Limb (tissue), 2 donors: Measurements from ENCODE around the gene TEX50.
"Not testable (repeated sequence)": the region's sequence is repeated elsewhere in the genome, so short reads cannot be mapped to it uniquely, and the experiment has no call there.

Source experiments
- DNase-seq, 2 donors: peaks; one replicate each; pipeline ENCODE4 v3.0.0-alpha.2; 2016; ENCODE audit errors: extremely low spot score in 2 of 2

TEX50 gene, protein sequence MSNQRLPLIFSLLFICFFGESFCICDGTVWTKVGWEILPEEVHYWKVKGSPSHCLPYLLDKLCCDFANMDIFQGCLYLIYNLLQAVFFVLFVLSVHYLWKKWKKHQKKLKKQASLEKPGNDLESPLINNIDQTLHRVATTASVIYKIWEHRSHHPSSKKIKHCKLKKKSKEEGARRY

DNA sequence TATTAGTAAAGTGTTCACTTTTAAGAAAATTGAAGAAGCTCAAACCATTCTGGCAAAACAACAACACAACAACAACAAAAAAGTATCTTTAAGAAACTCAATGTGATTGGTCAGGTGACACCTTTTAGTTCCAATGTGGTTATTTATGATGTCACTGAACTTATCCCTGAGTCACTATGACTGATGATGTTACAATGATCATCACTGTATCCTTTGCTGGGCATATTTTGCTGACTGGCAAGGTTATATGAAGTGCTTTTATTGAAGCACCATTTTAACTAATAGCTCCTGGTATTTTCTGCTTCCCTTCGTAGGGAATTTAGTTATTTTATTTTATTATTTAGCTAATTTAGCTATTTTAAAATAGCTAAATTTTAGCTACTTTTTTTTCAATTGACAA is at the start of gene TEX50:
Gene TEX50 (plus strand): TSS at position 223 of the 400 bp plus-strand sequence. CDS start 184 bp downstream, outside the sequence.
- DNase-seq: no peak

DNA sequence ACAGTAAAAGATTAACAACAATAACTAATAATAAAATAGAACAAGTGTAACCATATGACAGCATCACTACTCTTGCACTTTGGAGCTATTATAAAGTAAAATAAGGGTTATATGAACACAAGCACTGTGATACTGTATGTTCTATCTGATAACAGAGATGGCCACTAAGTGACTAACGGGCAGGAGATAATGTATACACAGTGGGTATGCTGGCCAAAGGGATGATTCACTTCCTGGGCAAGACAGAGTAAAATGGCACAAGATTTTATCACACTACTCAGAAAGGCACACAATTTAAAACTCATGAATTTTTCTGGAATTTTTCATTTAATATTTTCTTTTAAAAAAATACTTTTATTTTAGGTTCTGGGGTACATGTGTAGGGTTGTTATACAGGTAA is 44.6 kb upstream of the TEX50 start:
- no peak for DNase-seq

DNA sequence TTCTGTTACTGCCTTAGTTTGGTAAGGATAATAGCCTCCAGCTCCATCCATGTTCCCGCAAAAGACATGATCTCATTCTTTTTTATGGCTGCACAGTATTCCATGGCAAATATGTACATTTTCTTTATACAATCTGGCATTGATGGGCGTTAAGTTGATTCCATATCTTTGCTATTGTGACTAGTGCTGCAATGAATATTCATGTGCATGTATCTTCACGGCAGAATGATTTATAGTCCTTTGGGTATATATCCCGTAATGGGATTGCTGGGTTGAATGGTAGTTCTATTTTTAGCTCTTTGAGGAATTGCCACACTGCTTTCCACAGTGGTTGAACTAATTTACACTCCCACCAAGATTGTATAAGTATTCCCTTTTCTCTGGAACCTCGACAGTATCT is 44.0 kb upstream of the TEX50 start:
- DNase-seq: not testable (repeated sequence)

DNA sequence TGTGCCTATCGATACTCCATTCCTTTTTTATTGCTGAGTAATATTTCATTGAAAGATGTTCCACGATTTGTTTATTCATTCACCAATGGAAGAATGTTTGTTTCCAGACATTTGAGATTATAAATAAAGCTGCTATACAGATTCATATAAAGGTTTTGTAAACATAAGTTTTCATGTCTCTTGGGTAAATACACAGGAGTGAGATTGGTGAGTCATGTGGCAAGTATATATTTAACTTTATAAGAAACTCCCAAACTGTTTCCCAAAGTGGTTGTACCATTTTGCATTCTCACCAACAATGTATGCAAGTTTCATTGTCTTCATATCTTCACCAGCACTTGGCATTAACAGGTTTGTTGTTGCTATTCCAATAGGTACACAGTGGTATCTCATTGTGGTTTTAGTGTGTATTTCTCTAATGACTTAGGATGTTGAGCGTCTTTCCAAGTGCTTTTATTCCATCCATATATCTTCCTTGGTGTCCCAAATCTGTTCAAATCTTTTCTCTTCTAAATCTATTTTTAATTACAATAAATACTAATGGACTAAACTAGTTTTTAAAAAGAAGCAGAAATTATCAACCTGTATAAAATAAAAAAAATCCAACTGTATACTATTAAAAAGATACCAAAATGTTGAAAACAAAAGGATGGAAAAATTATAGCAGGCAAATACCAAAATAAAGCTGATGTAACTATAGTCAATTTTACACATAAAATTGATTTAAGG is 38.9 kb upstream of the TEX50 start:
- no peak for DNase-seq

DNA sequence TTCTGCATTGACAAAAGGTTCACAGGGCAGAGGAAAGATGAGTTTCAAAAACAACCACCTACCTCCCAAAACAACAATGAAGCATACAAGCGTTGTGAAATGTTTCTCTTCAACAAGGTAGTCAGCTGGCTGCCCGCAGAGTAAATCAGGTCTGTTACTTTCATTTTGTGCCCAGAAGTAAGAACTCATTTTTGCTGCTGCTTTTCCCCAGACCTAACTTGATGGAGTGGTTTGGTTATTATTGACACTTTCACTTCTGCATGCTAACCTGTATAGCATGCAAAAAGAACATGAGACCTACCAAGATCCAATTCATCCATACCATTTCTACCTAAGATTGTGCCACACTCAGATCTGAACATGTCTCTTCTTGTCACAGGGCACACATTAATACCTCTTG is 33.5 kb upstream of the TEX50 start:
- DNase-seq: no peak

DNA sequence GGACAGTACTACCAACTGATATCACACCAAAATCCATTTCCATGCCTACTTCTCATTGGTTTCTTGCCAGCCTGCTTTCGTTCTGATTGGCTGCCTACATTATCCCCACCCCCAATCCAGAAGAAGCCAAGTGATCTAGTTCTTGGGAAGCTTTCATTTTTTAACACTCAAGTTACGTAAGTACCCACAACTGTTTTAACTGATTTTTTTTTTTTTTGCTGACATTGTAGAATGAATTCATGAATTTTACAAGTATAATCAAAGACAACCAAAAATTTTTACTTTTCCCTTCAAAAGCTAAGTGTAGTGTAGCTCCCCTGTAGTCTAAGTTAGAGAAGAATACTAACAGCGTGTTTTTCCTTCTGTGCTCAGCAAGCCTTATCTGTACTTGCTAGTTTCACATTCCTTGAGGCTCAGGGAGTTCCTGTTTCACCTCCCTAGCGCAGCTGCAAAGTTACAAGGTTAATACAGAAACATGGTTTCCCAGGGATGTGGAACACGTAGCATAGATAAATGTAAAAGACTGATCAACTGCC is 32.0 kb upstream of the TEX50 start, which contains the start of gene SLC9C2:
Gene SLC9C2 (minus strand): TSS at position 17 of the 536 bp plus-strand sequence. CDS start 1,296 bp downstream, outside the sequence.
- DNase-seq: no peak

DNA sequence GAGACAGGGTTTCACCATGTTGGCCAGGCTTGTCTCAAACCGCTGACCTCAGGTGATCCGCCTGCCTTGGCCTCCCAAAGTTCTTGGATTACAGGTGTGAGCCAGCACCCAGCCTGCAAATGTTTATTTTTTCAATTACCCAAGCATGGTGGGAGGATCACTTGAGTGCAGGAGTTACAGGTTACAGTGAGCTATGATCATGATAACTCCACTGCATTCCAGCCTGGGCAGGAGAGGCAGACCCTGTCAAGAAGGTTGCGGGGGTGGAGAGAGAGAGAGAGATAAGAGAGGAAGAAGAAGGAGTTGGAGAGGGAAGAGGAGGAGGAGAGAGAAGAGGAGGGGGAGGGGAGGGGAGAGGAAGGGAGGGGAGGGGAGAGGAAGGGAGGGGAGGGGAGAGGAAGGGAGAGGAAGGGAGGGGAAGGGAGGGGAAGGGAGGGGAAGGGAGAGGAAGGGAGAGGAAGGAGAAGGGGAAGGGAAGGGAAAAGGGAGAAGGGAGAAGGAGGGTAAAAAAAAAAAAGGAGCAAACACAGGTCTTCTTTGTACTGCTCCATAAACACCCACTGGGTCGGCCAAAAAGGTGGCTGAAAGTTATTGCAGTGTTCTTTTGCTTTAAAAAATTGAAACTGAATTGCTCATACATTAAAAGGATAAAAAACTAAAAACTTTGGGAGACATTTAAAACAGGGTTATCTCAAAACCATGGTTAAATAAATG is 26.5 kb upstream of the TEX50 start:
- no peak for DNase-seq

DNA sequence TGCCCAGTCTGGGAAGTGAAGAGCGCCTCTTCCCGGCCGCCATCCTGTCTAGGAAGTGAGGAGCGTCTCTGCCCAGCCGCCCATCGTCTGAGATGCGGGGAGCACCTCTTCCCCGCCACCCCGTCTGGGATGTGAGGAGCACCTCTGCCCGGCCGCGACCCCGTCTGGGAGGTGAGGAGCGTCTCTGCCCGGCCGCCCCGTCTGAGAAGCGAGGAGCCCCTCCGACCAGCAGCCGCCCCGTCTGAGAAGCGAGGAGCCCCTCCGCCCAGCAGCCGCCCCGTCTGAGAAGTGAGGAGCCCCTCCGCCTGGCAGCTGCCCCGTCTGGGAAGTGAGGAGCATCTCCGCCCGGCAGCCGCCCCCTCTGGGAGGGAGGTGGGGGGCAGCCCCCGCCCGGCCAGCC is 22.1 kb upstream of the TEX50 start:
- not testable (repeated sequence) for DNase-seq

DNA sequence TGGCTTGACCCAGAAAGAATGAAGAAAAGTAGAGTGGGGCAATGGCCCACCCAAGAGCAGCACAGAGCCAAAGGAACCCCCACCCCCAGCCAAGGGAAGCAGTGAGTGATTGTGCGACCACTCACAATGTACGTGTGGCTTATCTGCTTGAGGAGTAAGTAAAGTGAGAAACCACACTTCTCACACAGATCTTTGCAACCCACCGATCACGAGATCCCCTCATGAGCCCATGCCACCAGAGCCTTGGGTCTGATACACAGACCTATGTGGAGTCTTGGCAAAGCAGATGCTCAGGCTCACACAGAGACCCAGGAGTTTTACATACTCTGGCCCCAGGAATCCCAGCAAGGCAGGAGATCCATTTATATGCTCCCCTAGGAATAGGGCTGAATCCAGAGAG is 18.3 kb upstream of the TEX50 start:
- DNase-seq: no peak

DNA sequence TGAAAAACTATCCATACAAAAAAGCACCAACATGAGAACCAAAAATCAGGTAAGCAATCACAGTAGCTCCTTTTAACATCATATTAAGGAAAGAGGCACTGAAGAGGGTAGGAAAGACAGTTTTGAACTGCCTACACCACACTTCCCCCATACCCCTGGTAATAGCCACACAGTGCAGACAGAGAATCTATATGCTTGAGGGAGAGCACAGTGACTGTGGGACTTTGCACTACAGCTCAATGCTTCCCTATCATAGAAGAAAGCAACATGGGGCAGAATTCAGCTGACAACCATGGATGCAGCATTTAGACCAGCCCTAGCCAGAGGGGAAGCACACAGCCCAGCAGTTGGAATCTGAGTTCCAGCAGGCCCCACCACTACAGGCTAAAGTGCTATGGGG is 7.9 kb upstream of the TEX50 start:
- no peak for DNase-seq

DNA sequence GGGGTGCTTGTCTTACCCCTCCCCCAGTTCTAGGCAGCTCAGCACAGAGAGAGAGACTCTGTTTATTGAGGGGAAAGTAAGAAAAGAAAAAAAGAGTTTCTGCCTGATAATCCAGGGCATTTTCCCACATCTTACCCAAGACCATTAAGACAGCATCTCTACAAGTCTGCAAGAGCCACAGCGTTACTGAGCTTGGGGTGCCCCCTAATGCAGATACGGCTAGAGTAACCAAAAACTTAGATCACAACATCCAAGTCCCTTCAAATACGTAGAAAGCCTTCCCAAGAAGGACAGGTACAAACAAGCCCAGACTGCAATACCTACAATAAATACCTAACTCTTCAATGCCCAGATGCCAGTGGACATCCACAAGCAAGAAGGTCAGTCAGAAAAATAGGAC is 6.2 kb upstream of the TEX50 start:
- no peak for DNase-seq

DNA sequence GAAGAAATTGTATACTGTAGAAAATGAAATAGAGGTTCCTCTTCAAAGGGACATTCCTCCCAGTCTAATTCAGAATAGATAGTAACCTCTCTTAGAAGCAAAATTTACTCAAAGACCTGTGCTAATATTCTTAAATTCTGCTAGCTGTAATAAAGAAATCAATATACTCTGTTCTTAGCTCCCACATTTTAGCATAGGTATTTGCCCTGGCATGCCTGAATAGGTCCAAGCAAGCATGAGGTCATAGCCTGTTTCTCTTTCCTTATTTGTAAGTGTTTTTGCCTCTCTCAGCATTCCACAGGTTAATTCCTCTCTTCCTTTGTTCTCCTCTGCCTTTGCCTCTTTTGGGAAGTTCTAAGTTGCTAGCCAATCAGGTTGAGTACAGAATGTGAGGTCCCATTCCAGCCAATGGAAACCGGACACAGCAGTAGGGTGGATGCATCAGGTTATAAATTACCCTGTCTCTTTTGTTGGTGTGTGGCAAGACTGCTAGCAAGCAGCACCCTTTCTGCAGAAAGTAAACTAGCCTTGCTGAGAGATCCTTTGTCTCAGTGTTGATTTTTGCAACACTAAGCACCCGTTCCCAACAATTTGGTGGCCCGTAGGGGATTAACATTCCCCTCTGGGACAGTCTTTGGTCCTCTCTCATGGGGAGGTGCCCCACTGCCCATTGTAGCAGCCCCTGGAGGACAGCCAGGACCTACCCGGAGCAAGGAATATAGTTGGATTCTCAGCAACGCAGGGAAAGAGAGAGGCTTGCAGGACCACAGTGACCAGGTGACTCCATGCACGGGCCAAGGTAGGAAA is 2.3 kb downstream of the TEX50 start:
- not testable (repeated sequence) for DNase-seq

DNA sequence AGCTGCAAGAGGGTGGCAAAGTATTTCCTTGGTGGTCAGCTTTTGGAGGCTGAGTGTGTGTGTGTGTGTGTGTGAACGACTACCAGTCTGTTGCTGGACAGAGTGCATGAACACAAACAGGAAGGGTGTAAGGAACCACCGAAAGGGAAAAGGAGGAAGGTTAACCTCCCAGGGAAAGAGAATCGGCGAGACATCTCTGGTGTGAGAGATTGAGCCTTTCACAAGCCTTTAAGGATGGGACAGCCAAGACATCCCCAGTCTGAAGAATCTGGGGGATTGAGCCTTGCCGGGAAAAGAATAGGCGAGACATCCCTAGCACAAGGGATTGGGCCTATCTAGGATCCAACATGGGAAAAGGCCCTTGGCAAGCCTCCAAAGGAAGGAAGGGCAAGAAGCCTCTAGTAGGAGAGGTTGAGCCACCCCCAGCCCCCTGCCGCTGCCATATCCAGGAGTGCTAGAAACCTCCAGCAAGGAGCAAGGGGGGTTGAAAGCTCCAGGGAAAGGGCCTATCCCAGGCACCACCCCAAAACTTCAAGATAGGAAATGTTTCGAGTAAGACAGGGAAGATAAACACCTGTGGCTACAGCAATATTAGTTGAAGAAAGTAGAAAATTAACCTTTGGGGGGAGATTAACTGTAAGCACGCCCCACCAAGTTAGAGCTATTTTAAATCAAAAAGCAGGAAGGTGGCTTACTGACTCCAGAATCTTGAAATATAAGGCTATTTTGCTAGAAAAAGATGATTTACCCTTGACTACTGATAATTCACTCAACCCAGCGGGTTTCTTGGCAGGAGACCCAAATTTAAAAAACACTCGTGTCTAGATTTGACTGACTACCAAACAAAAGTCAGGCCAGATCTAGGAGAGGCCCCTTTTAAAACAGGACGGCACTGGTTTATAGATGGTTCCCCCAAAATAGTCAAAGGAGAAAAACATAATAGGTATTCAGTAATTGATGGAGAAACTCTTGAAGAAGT is 3.2 kb downstream of the TEX50 start:
- DNase-seq: no peak

DNA sequence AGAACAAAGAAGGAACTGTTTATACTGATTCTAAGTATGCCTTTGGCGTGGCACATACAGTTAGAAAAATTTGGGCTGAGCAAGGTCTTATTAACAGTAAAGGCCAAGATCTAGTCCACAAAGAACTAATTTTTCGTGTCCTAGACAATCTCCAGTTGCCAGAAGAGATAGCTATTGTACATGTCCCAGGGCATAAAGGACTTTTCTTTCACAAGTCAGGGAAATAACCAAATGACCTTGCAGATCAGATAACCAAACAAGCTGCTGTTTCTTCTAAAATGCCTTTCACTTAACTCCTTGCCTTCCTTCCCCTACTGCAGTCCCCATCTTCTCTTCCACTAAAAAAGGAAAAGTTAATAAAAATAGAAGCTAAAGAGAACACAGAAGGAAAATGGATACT is 4.0 kb downstream of the TEX50 start:
- DNase-seq: no peak

DNA sequence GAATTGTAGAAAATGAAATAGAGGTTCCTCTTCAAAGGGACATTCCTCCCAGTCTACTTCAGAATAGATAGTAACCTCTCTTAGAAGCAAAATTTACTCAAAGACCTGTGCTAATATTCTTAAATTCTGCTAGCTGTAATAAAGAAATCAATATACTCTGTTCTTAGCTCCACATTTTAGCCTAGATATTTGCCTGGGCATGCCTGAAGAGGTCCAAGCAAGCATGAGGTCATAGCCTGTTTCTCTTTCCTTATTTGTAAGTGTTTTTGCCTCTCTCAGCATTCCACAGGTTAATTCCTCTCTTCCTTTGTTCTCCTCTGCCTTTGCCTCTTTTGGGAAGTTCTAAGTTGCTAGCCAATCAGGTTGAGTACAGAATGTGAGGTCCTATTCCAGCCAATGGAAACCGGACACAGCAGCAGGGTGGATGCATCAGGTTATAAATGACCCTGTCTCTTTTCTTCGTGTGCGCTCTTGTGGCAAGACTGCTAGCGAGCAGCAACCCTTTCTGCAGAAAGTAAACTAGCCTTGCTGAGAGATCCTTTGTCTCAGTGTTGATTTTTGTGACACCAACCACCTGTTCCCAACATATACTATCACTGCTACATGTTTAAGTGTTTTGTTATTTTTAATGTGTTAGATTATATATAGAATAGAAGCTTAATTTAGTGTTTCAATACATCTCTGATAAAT is 7.5 kb downstream of the TEX50 start:
- not testable (repeated sequence) for DNase-seq

DNA sequence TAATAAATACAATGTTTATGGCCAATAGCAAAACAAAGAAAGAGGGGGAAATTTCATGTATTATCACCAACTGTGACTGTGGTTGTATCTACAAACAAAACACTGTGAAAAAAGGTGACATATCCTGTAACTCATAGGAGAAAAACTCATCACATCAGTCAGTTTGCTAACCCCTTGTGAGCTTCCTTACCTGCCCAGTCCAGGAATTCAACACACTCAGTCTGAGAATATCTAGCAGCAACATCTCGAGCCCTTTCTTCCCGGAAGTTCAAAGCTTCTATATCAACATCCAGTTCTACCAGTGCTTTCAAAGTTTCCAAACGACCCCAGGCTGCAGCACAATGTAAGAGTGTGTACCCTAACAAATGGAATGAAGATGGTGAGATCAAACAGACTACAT is 11.5 kb downstream of the TEX50 start:
- DNase-seq: no peak

DNA sequence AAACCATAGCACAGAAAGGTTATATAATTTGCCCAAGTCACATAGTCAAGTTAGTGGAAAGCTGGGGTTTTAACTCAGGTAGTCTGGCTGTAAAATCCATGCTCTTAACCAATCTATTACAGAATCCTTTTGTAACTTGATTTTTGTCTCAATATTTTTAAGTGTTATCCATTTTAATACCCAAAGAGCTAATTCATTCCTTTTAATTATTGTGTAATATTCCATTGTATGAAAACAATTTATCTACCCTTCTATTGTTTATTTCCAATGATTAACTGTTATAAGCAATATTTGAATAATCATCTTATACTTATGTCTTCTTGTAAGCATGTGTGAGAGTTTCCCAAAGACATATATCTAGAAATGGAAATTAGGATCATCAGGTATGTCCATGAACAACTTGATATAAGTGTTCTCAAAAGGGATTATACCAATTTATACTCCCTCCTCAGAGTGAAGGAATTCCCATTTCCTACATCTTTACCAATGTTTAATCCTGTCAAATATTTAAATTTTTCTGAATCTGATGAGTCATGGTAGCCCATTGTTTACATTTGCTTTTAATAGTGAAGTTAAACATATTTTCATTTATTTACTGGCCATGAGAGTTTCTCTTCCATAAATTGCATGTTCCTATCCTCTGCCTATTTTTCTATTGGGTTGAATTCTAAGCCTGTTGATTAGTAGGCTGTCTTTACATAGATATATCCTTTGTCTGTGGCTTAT is 13.9 kb downstream of the TEX50 start:
- DNase-seq: no peak

DNA sequence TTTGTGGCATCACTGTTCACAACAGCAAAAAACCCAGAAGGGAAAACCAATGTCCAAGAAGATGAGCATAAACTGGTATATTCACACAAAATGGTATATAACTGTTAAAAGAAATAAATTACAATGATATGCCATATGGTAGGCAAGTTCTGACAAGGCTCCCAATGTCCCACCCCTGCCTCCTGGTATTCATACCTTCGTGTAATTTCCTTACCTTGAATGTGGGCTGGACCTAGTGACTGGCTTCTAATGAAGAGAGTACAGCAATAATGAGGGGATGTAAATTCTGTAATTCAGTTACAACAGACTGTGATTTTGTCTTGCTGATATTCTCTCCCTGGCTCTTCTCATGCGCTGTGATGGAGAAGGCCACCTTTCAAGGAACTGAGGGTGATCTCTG is 25.2 kb downstream of the TEX50 start:
- no peak for DNase-seq

DNA sequence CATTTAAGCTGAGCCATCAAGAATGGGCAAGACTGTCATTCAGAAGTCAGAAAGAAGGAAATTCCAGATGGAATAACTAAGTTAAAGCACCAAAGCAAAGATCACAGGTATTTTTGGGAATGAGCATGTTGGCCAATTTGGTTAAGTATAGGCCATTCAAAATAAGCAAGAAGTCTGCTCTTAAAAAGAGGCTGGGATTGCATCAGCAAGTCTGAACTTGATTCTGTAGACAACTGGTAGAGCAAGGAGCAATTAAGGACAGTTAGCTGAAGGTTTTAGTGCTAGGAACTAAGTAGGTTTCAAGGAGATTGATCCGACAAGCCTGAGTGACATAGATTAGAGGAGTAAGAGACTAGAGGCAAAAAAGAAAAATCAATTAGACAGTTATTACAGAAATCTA is 26.1 kb downstream of the TEX50 start:
- no peak for DNase-seq
